GM12872 (cell line): ENCODE data around the gene WDR33.

ENCODE experiments used
- CTCF ChIP-seq: IDR thresholded peaks from 3 replicates; pipeline ENCODE4 v1.5.1; 2011; ENCODE audit warnings: low read depth, mild to moderate bottlenecking, low read length, moderate library complexity; ENCODE audit not compliant: insufficient read depth

Gene WDR33

GRCh38 chr2:127704641-127705390 is 106.2 kb downstream of the WDR33 start:
- no peak for TF ChIP-seq CTCF

DNA sequence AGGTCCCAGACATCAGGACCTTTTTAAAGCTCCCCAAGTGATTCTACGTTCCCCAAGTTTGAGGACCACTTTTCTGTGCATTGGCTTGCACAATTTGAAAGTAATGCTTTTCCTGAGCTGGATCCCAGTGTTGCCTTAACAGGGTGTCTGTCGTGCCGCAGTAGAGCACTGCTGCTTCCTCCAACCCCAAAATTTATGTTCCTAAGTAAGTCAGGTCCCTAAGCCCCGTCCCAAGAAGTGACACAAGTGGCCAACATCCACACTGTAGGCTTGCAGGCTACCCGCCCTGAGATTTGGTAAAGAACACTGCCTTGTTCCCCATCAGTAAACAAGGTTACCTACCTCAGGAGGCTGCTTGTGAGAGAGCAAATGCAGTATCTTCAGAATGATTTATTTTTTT is 107.7 kb downstream of the WDR33 start:
- no peak for TF ChIP-seq CTCF

- TF ChIP-seq CTCF = no peak
Measured at GRCh38 chr2:127702395-127703009, 108.5 kb downstream of the WDR33 start.

DNA sequence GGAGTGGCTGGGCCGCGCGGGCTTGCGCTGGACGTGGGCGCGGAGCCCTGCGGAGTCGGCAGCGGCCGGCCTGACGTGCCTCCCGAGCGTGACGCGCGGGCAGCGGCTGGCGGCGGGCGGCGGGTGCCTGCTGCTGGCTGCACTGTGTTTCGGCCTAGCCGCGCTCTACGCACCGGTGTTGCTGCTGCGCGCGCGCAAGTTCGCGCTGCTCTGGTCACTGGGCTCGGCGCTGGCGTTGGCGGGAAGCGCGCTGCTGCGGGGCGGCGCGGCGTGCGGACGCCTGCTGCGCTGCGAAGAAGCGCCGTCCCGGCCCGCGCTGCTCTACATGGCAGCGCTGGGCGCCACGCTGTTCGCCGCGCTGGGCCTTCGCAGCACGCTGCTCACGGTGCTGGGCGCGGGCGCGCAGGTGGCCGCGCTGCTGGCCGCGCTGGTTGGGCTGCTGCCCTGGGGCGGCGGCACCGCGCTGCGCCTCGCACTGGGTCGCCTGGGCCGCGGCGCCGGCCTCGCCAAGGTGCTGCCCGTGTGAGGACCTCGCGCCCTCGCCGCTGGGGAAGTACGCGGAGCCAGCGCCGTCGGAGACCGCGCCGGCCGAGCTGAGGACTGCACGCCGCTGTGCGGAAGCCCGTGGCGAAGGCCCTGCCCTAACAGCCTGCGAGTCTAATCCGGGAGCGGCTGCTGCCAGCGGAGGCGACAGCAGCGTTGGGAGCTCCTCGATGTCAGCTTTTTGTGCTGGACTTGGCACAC is 109.1 kb downstream of the WDR33 start:
- TF ChIP-seq CTCF = peak; percentile 39

DNA sequence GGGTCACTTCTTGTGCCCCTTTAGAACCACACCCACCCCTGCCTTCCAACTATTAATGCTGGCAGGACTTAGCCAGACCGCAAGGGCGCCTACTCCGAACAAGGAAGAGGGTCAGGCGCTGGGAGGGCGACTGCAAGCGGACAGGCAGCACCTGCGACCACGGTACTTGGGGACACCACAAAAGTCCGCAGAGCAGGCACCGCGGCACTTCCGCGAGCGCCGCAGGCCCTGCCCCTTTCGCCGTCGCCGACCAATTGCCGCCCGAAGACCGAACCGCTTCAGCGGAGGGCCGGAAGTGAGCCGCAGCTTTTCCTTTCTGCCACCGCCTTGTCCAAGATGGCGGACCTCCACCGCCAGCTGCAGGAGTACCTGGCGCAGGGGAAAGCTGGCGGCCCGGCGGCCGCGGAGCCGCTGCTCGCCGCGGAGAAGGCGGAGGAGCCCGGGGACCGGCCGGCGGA is 109.7 kb downstream of the WDR33 start, which contains the start of gene SFT2D3:
SFT2D3 (plus strand) TSS at position 305 of the 458 bp plus-strand sequence; CDS start at position 337, 32 bp downstream.
- TF ChIP-seq CTCF = no peak

- TF ChIP-seq CTCF = 0 out of 3 replicates have a peak, but pooled peaks have one; percentile 28
Measured at GRCh38 chr2:127700527-127701192, 110.3 kb downstream of the WDR33 start.
